ENCODE results near the gene PRRG2. TPM values are rescaled to one million over a fixed set of nuclear protein-coding genes. Genes with fewer than 3 reads are reported as not detected.

The PRRG2 gene
- total and polyA plus RNA-seq, 12 donors: 0.34 to 2.4 (median 0.72) TPM

DNA sequence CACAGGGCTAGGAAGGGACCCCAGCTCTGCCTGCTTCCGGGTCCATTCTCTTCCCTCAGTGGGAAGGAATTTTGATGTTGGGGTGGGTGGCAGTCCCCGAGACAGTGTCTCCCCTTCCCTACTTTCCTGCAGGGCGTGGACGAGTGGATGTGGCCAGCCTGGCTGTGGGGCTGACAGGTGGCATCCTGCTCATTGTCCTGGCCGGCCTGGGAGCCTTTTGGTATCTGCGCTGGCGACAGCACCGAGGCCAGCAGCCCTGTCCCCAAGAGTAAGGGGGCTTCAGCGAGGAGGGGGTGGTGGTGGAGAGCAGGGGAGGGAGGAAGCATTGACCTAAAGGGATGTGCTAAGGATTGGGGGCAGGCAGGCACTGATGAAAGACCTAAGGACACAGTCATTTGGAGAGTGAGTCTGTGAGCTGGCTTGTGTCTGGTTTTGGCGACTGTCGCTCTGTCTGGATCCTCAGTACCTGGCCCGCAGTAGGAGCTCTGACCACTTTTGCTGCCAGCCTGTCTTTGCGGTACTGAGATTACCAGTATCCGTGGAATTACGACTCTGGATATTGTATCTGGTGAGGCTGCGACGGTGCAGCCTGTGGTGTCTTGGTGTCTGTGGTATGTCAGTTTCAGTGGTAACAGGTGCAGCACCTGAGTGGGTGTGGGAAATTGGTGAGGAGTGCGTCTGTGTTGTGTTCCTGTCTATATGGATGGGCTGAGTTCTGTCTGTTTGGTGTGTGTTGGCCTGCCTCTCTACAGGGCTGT lies 7.4 kb downstream of the PRRG2 start:
- ATAC-seq (no peak), DNase-seq (no peak)
- H3K4me3 ChIP-seq: no peak overlapping the region
- TF ChIP-seq, protein P1, sequence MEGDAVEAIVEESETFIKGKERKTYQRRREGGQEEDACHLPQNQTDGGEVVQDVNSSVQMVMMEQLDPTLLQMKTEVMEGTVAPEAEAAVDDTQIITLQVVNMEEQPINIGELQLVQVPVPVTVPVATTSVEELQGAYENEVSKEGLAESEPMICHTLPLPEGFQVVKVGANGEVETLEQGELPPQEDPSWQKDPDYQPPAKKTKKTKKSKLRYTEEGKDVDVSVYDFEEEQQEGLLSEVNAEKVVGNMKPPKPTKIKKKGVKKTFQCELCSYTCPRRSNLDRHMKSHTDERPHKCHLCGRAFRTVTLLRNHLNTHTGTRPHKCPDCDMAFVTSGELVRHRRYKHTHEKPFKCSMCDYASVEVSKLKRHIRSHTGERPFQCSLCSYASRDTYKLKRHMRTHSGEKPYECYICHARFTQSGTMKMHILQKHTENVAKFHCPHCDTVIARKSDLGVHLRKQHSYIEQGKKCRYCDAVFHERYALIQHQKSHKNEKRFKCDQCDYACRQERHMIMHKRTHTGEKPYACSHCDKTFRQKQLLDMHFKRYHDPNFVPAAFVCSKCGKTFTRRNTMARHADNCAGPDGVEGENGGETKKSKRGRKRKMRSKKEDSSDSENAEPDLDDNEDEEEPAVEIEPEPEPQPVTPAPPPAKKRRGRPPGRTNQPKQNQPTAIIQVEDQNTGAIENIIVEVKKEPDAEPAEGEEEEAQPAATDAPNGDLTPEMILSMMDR (IDR thresholded peaks at IDR 0.05): no peak
- peaks cover 4 to 29% (median 13%) of the 10 kb centered on the region in 9 donors for H3K4me1 ChIP-seq
- 64 to 67% methylated on average over 18 of the region's 18 CpGs for WGBS, 2 donors
- H3K27ac ChIP-seq: no peak overlapping the region
- intact Hi-C loops (cut with DNase I): loop anchor here in 1 of 10 donors (10.0 kb wide), 1 partner anchor 86 kb away; the partner anchor contains the start of gene PRMT1
- H3K27me3 ChIP-seq: no peaks in the 10 kb centered on the region
- peaks cover 0 to 2% (median 0%) of the 10 kb centered on the region in 9 donors for H3K36me3 ChIP-seq
- H3K9me3 ChIP-seq: no peaks in the 10 kb centered on the region

DNA sequence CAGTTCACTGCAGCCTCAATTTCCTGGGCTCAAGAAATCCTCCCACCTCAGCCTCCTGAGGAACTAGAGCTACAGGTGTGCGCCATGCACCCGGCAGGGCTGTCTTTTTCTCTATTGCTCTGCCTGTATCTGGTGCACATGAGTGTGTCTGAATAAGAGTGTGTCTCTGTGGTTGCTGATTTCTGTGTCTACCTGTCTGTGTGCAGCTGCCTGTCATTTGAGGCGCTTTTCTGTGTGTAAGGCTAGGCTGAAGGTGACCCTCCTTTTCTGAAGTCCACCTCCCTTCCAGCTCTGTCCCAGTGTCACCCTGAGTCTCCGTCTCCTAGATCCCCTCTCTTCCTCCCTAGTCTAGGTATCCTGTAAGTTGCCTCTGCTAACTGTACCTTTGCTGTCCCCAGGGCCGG lies 8.4 kb downstream of the PRRG2 start:
- ATAC-seq: no peak
- Histone ChIP-seq H3K36me3 (peaks cover 0 to 11% (median 7%) of the 10 kb centered on the region in 9 donors), H3K4me1 (peaks cover 6 to 37% (median 21%) of the 10 kb centered on the region in 9 donors), H3K27ac (peak overlapping the region in 9 of 10 donors; percentile 85 to 98 (median 92)), H3K27me3 (no peaks in the 10 kb centered on the region), H3K9me3 (no peaks in the 10 kb centered on the region), H3K4me3 (peak overlapping the region in 4 of 10 donors; percentile 74 to 86 (median 82))
- 61 to 70% methylated on average over 5 of the region's 5 CpGs for WGBS, 2 donors
- no peak for DNase-seq
- TF ChIP-seq, protein P1 (IDR thresholded peaks at IDR 0.05): no peak
- intact Hi-C loops (cut with DNase I): loop anchor here in 1 of 10 donors (10.0 kb wide), 1 partner anchor 85 kb away; the partner anchor contains the start of gene PRMT1

DNA sequence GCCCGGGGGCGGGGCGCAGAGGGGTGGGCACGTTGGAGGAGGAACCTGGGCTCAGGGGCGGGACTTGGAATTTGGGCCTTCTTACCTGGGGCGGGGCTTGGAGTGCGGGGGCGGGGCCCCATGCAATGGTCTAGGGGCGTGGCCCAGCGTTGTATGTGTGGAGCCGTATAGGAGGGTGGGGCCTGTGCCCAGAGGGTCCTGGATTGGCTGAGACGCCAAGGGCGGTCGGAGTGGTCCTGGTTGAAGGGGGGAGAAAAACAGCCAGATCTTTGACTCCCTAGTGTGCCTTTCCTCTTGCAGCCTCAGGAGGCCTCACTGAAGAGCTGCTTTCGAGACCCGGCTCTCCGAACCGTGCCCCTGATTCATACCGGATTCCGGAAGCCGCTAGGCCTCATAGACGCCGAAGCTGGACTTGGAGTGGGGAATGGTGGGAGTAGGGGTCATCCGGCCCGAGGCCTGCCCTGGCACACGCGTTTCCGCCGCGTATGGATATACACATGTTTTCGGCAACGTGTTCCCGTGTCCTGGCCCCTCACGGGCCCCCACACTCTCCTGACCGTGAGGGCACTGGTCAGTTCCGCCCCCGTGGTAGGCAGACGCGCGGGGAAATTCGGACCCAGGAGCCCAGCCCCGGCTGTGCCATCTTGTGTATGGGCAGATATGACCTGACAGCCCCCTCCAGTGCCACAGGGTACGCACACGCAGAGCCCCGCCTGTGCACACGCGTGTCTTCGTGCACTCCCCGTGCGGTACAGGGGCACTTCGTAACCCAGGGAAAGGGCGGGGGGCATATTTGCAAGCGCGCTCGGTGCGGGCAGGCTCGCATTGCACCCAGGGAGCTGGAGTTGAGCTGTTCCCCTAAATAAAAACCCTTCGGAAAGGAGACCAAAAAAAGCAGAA lies 9.2 kb downstream of the PRRG2 start:
- intact Hi-C loops (cut with DNase I): loop anchor here in 8 of 10 donors (1.0 to 10.0 kb wide), 8 partner anchors 47 to 87 kb away; partner anchors contain the start of genes BCL2L12 (in 3 of the 8), IRF3 (in 3 of the 8), PRMT1 (in 3 of the 8) and RRAS (in 3 of the 8)
- Histone ChIP-seq H3K4me1 (peaks cover 6 to 37% (median 22%) of the 10 kb centered on the region in 9 donors), H3K36me3 (peaks cover 0 to 20% (median 11%) of the 10 kb centered on the region in 9 donors), H3K27ac (peak overlapping the region; percentile 76 to 98 (median 92)), H3K9me3 (no peaks in the 10 kb centered on the region), H3K27me3 (no peaks in the 10 kb centered on the region), H3K4me3 (peak overlapping the region; percentile 65 to 89 (median 81))
- WGBS, 2 donors: 0% methylated on average over 58 of the region's 58 CpGs
- TF ChIP-seq, protein P1 (IDR thresholded peaks at IDR 0.05): peak in 3 of 9 donors; percentile 10 to 25 (median 25)
- ATAC-seq (peak; percentile 79 to 91 (median 88)), DNase-seq (peak; percentile 94 to 95)

Data from heart right ventricle (tissue), 16 donors.